H1 (cell line): ENCODE data around the gene PARD3. TPM values are rescaled to one million over a fixed set of nuclear protein-coding genes. Genes with fewer than 3 reads are reported as not detected.

Source experiments
- CTCF ChIA-PET: fragments of 300-600 bp; sonication (Branson Sonifier 250); formaldehyde crosslinking; loops from one replicate; lab custom pipeline; 2021; ENCODE audit not compliant: partially characterized antibody; lab: Charles Lee
- POLR2A ChIA-PET: fragments of 300-600 bp; sonication (Branson Sonifier 250); formaldehyde crosslinking; loops from one replicate; lab custom pipeline; 2021; ENCODE audit warnings: inconsistent platforms; ENCODE audit not compliant: partially characterized antibody; lab: Charles Lee
- DNase-seq, 2 experiments: peaks; one replicate each; pipeline versions ENCODE4 v3.0.0 to v3.0.0-alpha.2; 2010 to 2022; ENCODE audit warnings: low spot score in 2 of 2, low read depth in 1 of 2, mixed read lengths in 1 of 2
- FAIRE-seq: peaks from 2 replicates; lab custom pipeline; 2011; peaks lifted over from hg19 to GRCh38; lab: Jason Lieb, UNC
- H2AFZ ChIP-seq: 2 replicates; pipeline ENCODE4 v1.8.1; 2012; ENCODE audit warnings: low read length, inconsistent platforms
- H2AK5ac ChIP-seq: 2 replicates; pipeline ENCODE4 v1.6.1; 2013; ENCODE audit warnings: low read depth, low read length
- H2BK120ac ChIP-seq: replicated peaks from 2 replicates; pipeline ENCODE3; 2013; ENCODE audit warnings: low read depth, low read length, inconsistent platforms
- H2BK12ac ChIP-seq: 2 replicates; pipeline ENCODE4 v1.6.1; 2013; ENCODE audit warnings: low read depth, low read length
- H2BK15ac ChIP-seq: 2 replicates; pipeline ENCODE4 v1.6.1; 2013; ENCODE audit warnings: low read length
- H2BK20ac ChIP-seq: 2 replicates; pipeline ENCODE4 v1.6.1; 2013; ENCODE audit warnings: low read length
- H2BK5ac ChIP-seq: 2 replicates; pipeline ENCODE4 v1.6.1; 2013; ENCODE audit warnings: low read depth, low read length
- H3K14ac ChIP-seq: 2 replicates; pipeline ENCODE4 v1.6.1; 2013; ENCODE audit warnings: inconsistent platforms; ENCODE audit not compliant: insufficient read length
- H3K18ac ChIP-seq: 2 replicates; pipeline ENCODE4 v1.6.1; 2013; ENCODE audit warnings: low read length; ENCODE audit errors: extremely low read depth
- H3K23ac ChIP-seq: 2 replicates; pipeline ENCODE4 v1.6.1; 2013; ENCODE audit warnings: inconsistent platforms; ENCODE audit not compliant: insufficient read length
- H3K23me2 ChIP-seq: 2 replicates; pipeline ENCODE4 v1.6.1; 2013; ENCODE audit warnings: low read depth, low read length
- H3K27ac ChIP-seq: 2 replicates; pipeline ENCODE4 v1.6.1; 2011; ENCODE audit warnings: low read depth, low read length, inconsistent platforms
- H3K27me3 ChIP-seq, 4 experiments: replicated peaks in 1 of 4; 1 replicate in 1 of 4; 2 replicates in 3 of 4; pipeline versions ENCODE4 v1.6.1 to v1.8.1; 2011 to 2013; ENCODE audit warnings: low read length in 3 of 4, mild to moderate bottlenecking in 3 of 4, inconsistent platforms in 2 of 4, mixed read lengths in 2 of 4, moderate library complexity in 1 of 4; ENCODE audit not compliant: control insufficient read depth in 3 of 4, insufficient read depth in 3 of 4; ENCODE audit errors: extremely low read depth in 1 of 4
- H3K36me3 ChIP-seq, 4 experiments: 2 replicates each; pipeline versions ENCODE4 v1.6.1 to v1.8.1; 2011 to 2013; ENCODE audit warnings: mild to moderate bottlenecking in 4 of 4, low read length in 3 of 4, moderate library complexity in 2 of 4, control low read depth in 1 of 4, inconsistent platforms in 1 of 4; ENCODE audit not compliant: insufficient read depth in 4 of 4, control insufficient read depth in 2 of 4
- H3K4ac ChIP-seq: replicated peaks from 2 replicates; pipeline ENCODE3; 2013; ENCODE audit warnings: low read length, low read depth, mixed read lengths, inconsistent platforms; ENCODE audit not compliant: insufficient read length
- H3K4me1 ChIP-seq, 4 experiments: replicated peaks in 1 of 4; 1 replicate in 1 of 4; 2 replicates in 3 of 4; pipeline versions ENCODE4 v1.6.1 to v1.8.1; 2011 to 2013; ENCODE audit warnings: low read length in 3 of 4, inconsistent platforms in 2 of 4, mixed read lengths in 1 of 4; ENCODE audit not compliant: insufficient read depth in 4 of 4, control insufficient read depth in 3 of 4
- H3K4me2 ChIP-seq, 2 experiments: 2 replicates each; pipeline versions ENCODE4 v1.6.1 to v1.8.1; 2011 to 2013; ENCODE audit warnings: low read depth in 2 of 2, low read length in 2 of 2, control low read depth in 1 of 2, inconsistent platforms in 1 of 2, mild to moderate bottlenecking in 1 of 2; ENCODE audit not compliant: insufficient read depth in 1 of 2
- H3K4me3 ChIP-seq, 4 experiments: fragments of 200-600, 300-600 bp in 1 of 4; sonication (generic), shearing (Covaris generic), sonication (Bioruptor Twin) in 1 of 4; 2 replicates each; pipeline versions ENCODE4 v1.5.1 to v1.8.1; 2011 to 2016; ENCODE audit warnings: low read length in 4 of 4, low read depth in 3 of 4, control low read depth in 2 of 4, inconsistent platforms in 2 of 4, mild to moderate bottlenecking in 2 of 4, mixed read lengths in 1 of 4, moderate library complexity in 1 of 4; ENCODE audit not compliant: insufficient read depth in 2 of 4; ENCODE audit errors: extremely low read depth in 1 of 4
- H3K56ac ChIP-seq: replicated peaks from 2 replicates; pipeline ENCODE3; 2013; ENCODE audit warnings: low read depth, mild to moderate bottlenecking, mixed read lengths, low read length, inconsistent platforms; ENCODE audit not compliant: insufficient read length
- H3K79me1 ChIP-seq: 2 replicates; pipeline ENCODE4 v1.6.1; 2013; ENCODE audit warnings: low read depth, low read length, control low read depth
- H3K79me2 ChIP-seq, 2 experiments: 2 replicates each; pipeline versions ENCODE4 v1.6.1 to v1.8.1; 2012 to 2013; ENCODE audit warnings: low read length in 2 of 2, mild to moderate bottlenecking in 2 of 2, inconsistent platforms in 1 of 2; ENCODE audit not compliant: insufficient read depth in 2 of 2, control insufficient read depth in 1 of 2
- H3K9ac ChIP-seq, 4 experiments: replicated peaks in 1 of 4; 1 replicate in 1 of 4; 2 replicates in 3 of 4; pipeline versions ENCODE4 v1.6.1 to v1.8.1; 2011 to 2013; ENCODE audit warnings: low read depth in 3 of 4, low read length in 3 of 4, control low read depth in 2 of 4, mild to moderate bottlenecking in 2 of 4, moderate library complexity in 2 of 4, inconsistent platforms in 1 of 4; ENCODE audit errors: extremely low read depth in 1 of 4
- H3K9me3 ChIP-seq, 2 experiments: 2 replicates each; pipeline versions ENCODE4 v1.6.1 to v1.8.1; 2012 to 2013; ENCODE audit warnings: mild to moderate bottlenecking in 2 of 2, moderate library complexity in 2 of 2, control low read depth in 1 of 2, inconsistent platforms in 1 of 2, low read depth in 1 of 2, low read length in 1 of 2, mixed read lengths in 1 of 2; ENCODE audit not compliant: insufficient read depth in 2 of 2
- H4K20me1 ChIP-seq, 2 experiments: replicated peaks in 1 of 2; 2 replicates each; pipeline versions ENCODE3 to v1.8.1; 2011 to 2013; ENCODE audit warnings: inconsistent platforms in 2 of 2, low read length in 2 of 2, mild to moderate bottlenecking in 1 of 2; ENCODE audit not compliant: insufficient read depth in 2 of 2, control insufficient read depth in 1 of 2
- H4K5ac ChIP-seq: 2 replicates; pipeline ENCODE4 v1.6.1; 2013; ENCODE audit warnings: low read length, low read depth, mixed read lengths, inconsistent platforms; ENCODE audit not compliant: insufficient read length
- H4K8ac ChIP-seq: 2 replicates; pipeline ENCODE4 v1.8.0; 2013; ENCODE audit warnings: mild to moderate bottlenecking, moderate library complexity, low read length, inconsistent platforms; ENCODE audit not compliant: insufficient read depth; ENCODE audit errors: extremely low read depth
- H4K91ac ChIP-seq: replicated peaks from 2 replicates; pipeline ENCODE3; 2013; ENCODE audit warnings: low read length, mixed read lengths, inconsistent platforms; ENCODE audit not compliant: insufficient read length
- BACH1 ChIP-seq: IDR thresholded peaks from 2 replicates; pipeline ENCODE4 v1.6.1; 2012; ENCODE audit warnings: low read length, improper control_type of control experiment
- POU5F1 ChIP-seq: IDR thresholded peaks from 2 replicates; pipeline ENCODE4 v1.6.1; 2011; ENCODE audit warnings: low read depth, mild to moderate bottlenecking, low read length, moderate library complexity
- RNF2 ChIP-seq: fragments of 200-900, 300-1000 bp; sonication (generic); IDR thresholded peaks from 2 replicates; pipeline ENCODE4 v1.7.1; 2016; ENCODE audit warnings: borderline replicate concordance, low read depth, mild to moderate bottlenecking, antibody characterized with exemption, low read length; ENCODE audit not compliant: poor library complexity, severe bottlenecking; ENCODE audit errors: missing control alignments
- TCF12 ChIP-seq: IDR thresholded peaks from 2 replicates; pipeline ENCODE4 v1.6.1; 2011; ENCODE audit warnings: low read depth, mild to moderate bottlenecking, low read length
- WGBS, 2 experiments: shearing (Covaris generic) in 1 of 2; methylation state at CpG; one replicate each; pipeline versions ENCODE4 v1.1.6 to v1.1.7; 2013 to 2015; ENCODE audit warnings: low lambda C conversion rate in 2 of 2, mixed read lengths in 2 of 2, inconsistent platforms in 1 of 2, low coverage in 1 of 2, missing lambda C conversion rate in 1 of 2; ENCODE audit not compliant: insufficient replicate concordance in 2 of 2, insufficient coverage in 1 of 2, insufficient read length in 1 of 2; ENCODE audit errors: extremely low coverage in 1 of 2, missing lambda C conversion rate in 1 of 2; 5-methylcytosine and 5-hydroxymethylcytosine counted together
- polyA plus RNA-seq, 7 experiments: library from polyadenylated mRNA; depleted of rRNA in 3 of 7; stranded (reverse) in 5 of 7; unstranded in 2 of 7; fragments of >200 nt in 5 of 7; fragments of 200-250 nt in 2 of 7; gene quantifications; 1 replicate in 5 of 7; 2 replicates in 1 of 7; 4 replicates in 1 of 7; pipeline versions ENCODE4 v1.2.1 to v1.2.3, GENCODE V29; 2011 to 2013; ENCODE audit warnings: missing spikeins in 2 of 7, mixed read lengths in 2 of 7
- total RNA-seq: library from RNA; stranded (reverse); fragmentation: NEBNext Ultra II Directional; extraction: Animal tissue kit (Norgen Biotek cat#: 25700); gene quantifications from 2 replicates; pipeline ENCODE4 v1.2.1, GENCODE V29; 2021

The PARD3 gene
- total and polyA plus RNA-seq, 2 of the 8 experiments (the other 6 are each of a cell fraction or from before 2014, with no cell fraction given), result 19.7 to 49.1 TPM

GRCh38 chr10:34722404-34722803, 92.7 kb downstream of the PARD3 start:
- 90% methylated on average over 4 of the region's 4 CpGs; no CpG with 5 or more reads in 1 of the 2 experiments for WGBS, 2 experiments
- no peaks in the 10 kb centered on the region for H3K4me1 ChIP-seq
- CTCF ChIA-PET, result interaction anchor here (1.6 to 2.7 kb wide), 5 partner anchors 30 to 264 kb away, joined by 4 to 12 read pairs (median 7); no protein-coding TSS in a partner anchor
- FAIRE-seq (no peak), DNase-seq (peak in 1 of 2 experiments; percentile 19)
- H2BK20ac ChIP-seq, result no peak overlapping the region
- H2BK120ac ChIP-seq, result no peak overlapping the region
- H3K56ac ChIP-seq, result no peak overlapping the region
- no peaks in the 10 kb centered on the region for H3K36me3 ChIP-seq
- H4K5ac ChIP-seq, result no peak overlapping the region
- H3K4ac ChIP-seq, result no peak overlapping the region
- H2BK15ac ChIP-seq, result no peak overlapping the region
- no peak overlapping the region for H3K18ac ChIP-seq
- no peak overlapping the region for H4K8ac ChIP-seq
- no peaks in the 10 kb centered on the region for H3K27me3 ChIP-seq
- H4K20me1 ChIP-seq, result peaks cover 1 to 7% of the 10 kb centered on the region in 2 experiments
- POLR2A ChIA-PET, result interaction anchor here (1.5 kb wide), 1 partner anchor 10 kb away, joined by 3 read pairs; no protein-coding TSS in a partner anchor
- no peaks in the 10 kb centered on the region for H3K23me2 ChIP-seq
- H2AK5ac ChIP-seq, result no peak overlapping the region
- H3K23ac ChIP-seq, result no peak overlapping the region
- H3K79me2 ChIP-seq, result peaks cover 6 to 87% of the 10 kb centered on the region in 2 experiments; a peak in 3 of 4 replicates
- no peak overlapping the region for H2BK12ac ChIP-seq
- H3K4me3 ChIP-seq, result no peak overlapping the region
- no peak overlapping the region for H3K27ac ChIP-seq
- peaks cover 18% of the 10 kb centered on the region for H3K79me1 ChIP-seq
- H3K9me3 ChIP-seq, result no peaks in the 10 kb centered on the region
- no peak overlapping the region for H4K91ac ChIP-seq
- no peak overlapping the region for H3K9ac ChIP-seq
- no peak overlapping the region for H2BK5ac ChIP-seq
- H3K4me2 ChIP-seq, result no peak overlapping the region
- no peak overlapping the region for H2AFZ ChIP-seq
- H3K14ac ChIP-seq, result no peak overlapping the region
- TF ChIP-seq BACH1 (no peak), POU5F1 (no peak), TCF12 (no peak), RNF2 (no peak)
